ENCODE measurements around the gene TRAK2.

Gene TRAK2

DNA sequence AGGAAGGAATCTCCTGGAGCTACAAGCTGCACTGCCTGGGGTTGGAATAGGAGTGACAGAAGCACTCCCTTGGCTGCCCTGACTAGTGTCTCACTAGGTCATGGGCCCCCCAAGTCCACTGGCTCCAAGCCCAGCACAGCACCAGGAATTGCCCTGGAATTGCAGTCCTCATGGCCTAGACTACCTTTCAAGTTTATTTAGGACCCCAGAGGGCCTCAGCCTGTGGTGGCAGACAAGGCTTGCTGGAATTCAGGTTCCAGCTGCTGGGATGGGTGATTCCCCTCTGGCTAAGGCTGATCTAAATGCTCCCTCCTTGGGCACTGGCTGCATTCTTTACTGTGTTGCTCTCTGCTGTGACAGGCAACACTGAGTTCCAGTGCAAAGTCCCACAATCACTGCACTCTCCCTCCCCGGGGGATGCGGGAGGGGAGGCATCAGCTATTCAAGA lies 14.3 kb upstream of the TRAK2 start:
- FAIRE-seq, result no peak
- no peak for DNase-seq (ENCODE audit: insufficient read length, low spot score)
- TF ChIP-seq, protein P1, sequence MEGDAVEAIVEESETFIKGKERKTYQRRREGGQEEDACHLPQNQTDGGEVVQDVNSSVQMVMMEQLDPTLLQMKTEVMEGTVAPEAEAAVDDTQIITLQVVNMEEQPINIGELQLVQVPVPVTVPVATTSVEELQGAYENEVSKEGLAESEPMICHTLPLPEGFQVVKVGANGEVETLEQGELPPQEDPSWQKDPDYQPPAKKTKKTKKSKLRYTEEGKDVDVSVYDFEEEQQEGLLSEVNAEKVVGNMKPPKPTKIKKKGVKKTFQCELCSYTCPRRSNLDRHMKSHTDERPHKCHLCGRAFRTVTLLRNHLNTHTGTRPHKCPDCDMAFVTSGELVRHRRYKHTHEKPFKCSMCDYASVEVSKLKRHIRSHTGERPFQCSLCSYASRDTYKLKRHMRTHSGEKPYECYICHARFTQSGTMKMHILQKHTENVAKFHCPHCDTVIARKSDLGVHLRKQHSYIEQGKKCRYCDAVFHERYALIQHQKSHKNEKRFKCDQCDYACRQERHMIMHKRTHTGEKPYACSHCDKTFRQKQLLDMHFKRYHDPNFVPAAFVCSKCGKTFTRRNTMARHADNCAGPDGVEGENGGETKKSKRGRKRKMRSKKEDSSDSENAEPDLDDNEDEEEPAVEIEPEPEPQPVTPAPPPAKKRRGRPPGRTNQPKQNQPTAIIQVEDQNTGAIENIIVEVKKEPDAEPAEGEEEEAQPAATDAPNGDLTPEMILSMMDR (IDR thresholded peaks at IDR 0.05; ENCODE audit: insufficient read depth, missing control alignments), result no peak

DNA sequence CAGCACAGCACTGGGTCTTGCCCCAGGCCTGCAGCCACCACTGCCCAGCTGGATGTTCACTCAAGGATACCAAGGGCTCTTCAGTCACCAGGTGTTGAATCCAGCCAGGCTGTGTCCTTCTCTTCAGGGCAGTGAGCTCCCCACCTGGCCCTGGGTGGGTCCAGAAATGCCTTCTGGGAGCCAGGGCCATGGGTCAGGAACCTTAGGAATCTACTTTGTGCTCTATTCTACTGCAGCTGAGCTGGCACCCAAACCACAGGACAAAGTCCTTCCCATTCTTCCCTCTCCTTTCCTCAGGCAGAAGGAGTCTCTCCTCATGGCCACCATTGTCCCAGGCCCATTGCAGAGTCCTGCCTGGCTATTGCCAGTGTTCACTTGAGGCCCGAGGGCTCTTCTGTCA lies 13.3 kb upstream of the TRAK2 start:
- FAIRE-seq (no peak), DNase-seq (ENCODE audit: insufficient read length, low spot score) (no peak)
- TF ChIP-seq, protein P1 (IDR thresholded peaks at IDR 0.05; ENCODE audit: insufficient read depth, missing control alignments), result no peak

DNA sequence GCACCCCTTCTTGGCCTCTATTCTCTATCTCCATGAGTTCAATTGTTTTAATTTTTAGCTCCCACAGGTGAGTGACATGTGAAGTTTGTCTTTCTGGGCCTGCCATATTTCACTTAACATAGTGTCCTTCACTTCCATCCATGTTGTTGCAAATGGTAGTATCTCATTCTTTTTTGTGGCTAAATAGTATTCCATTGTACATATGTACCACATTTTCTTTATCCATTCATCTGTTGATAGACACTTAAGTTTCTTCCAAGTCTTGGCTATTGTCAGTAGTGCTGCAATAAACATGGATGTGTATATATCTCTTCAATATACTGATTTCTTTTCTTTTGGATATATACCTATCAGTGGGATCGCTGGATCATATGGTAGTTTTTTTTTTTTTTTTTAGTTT lies 9.3 kb upstream of the TRAK2 start:
- FAIRE-seq, result no peak

DNA sequence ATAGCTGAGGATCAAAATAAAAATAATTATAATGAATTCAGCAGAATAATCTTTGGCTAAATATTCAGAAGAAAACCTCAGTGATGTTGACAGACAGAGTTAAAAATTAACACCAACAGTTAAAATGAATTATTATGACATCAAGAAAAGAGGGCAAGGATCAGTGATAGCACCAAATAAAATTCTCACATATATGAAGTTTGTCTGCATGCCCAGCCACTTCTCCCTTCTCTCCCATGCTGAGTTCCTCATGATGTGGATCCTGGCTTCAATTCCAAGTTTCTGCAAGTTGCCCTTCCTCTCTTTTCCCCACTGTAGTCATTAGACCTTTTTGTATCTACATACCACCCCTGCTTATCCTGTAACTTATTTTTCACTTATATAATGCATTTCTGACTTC lies 7.1 kb upstream of the TRAK2 start:
- FAIRE-seq, result no peak
- TF ChIP-seq, protein P1 (IDR thresholded peaks at IDR 0.05; ENCODE audit: insufficient read depth, missing control alignments), result no peak
- DNase-seq (ENCODE audit: insufficient read length, low spot score), result no peak

More for the DNA sequence above, 9.3 kb upstream of the TRAK2 start:
- DNase-seq (ENCODE audit: insufficient read length, low spot score), result no peak
- TF ChIP-seq, protein P1 (IDR thresholded peaks at IDR 0.05; ENCODE audit: insufficient read depth, missing control alignments), result no peak

DNA sequence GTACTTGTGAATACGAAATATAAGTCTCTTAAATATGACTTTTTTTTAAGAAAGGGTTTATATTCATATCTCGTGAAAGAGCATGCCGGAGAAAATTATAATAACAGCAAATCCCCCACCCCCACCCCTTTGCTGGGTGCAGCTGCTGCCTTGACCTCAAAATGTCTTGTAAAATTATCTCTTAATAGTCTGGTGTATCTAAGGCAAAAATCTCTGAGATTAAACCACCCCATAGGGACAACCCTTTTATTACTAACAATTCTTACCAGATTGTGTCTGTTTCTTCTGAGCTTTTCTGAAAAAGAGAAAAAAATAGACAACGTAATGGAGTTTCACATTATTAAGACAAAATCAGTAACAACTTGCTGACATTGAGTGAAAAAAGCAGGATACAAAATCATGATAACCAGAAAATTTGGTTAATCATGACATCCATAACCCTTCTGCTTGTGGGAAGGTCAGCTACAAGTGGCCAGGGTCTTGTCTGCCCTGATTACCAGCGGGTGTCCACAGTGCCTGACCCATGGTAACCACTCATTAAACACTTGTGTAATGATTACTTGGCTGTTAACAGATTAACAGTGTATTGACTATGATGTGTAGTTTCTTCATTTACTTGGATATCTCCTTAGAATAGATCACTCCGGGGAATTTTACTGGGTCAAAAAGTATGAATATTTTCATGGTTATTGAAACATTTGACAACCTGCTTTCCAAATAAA lies 1.8 kb upstream of the TRAK2 start:
- TF ChIP-seq, protein P1 (IDR thresholded peaks at IDR 0.05; ENCODE audit: insufficient read depth, missing control alignments), result no peak
- FAIRE-seq (no peak), DNase-seq (ENCODE audit: insufficient read length, low spot score) (no peak)

DNA sequence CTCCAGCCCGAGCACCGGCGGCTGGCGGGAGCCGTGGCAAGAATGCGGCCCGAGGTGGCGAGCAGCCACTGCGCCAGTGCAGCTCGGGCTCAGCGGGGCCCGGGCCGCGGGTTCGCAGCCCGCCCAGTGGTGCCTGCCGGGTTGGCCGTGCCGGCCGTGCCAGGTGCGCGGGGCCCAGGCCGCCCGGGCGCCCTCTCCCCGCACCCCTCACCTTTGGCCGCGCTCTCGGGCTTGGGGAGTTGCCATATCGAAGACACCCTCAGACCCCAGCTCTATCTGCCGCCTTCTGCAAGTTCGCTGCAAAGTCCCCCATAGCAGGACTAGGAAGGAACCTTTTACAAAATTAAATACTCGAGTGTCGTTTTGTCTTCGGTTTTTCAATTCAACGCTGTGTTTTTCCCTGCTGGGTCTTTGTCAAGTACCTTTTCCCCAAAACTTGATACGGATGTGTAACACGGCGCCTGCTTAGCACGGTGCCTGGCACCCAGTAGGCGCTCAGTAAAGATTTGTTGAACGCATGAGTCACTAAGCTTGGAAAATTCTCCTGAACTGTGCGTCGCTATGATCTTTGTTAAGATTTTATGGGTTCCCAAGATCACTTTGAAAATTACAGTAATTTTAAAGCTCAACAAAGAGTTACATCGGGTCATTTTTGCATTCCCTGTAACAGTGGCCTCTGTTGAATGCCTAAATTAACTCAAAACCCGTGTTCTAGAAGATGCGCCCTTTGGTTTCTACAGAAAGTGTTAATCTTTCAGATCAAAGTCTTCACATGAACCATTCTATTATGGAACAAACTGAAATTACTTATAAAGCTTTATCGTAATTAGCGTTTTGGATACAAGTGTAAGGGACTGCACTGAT lies 1.0 kb upstream of the TRAK2 start:
- TF ChIP-seq, protein P1 (IDR thresholded peaks at IDR 0.05; ENCODE audit: insufficient read depth, missing control alignments), result no peak
- FAIRE-seq, result no peak
- no peak for DNase-seq (ENCODE audit: insufficient read length, low spot score)

DNA sequence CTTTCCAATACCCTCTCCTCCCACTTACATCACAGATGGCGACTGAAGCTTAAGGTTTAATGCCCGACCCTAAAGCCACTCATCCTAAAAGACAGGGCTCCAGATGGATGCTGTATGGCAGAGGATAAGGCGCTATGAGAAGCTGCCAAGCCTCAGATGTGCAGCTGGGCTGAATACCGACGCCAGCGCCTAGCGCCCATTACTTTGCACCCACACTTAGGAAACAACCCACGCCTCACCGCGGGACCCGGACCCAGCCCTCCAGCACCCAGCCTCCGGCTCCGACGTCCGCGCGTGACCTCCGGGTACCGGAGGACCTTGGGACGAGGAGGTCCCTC lies 335 bp downstream of the TRAK2 start:
- FAIRE-seq, result peak; percentile 51
- DNase-seq (ENCODE audit: insufficient read length, low spot score), result no peak
- TF ChIP-seq, protein P1 (IDR thresholded peaks at IDR 0.05; ENCODE audit: insufficient read depth, missing control alignments), result no peak

Data from D721Med (cell line).